ENCODE data around the gene RAB19.

DNA sequence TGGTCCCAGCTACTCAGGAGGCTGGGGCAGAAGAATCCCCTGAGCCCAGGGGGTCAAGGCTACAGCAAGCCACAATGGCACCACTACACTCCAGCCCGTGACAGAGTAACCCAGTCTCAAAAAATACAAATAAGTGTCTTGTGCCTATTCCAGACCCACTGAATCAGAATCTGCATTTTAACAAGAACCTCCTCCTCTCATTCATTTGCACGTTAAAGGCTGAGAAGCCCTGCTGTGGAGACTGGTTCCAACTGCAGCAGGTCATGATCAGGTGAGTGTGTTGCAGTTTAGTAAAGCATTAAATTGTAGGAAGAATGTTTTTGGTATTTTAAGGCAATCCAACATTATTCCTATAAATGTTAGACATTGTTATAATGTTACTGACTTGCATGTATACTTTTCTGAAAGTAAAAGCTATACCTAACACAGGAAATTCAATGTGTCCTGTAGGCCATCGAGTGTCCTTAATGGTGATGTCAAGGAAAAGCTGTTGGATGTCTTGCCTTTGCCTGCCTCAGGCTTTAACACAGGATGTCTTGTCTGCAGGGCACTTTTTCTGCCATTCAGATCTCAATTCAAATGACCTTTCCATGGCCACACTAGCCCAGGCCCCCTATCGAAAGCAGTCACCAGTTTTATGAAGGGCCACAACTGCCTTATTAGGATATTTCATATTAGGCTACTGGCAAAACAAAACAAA, 45.1 kb downstream of the RAB19 start:
- TF ChIP-seq, protein P1, sequence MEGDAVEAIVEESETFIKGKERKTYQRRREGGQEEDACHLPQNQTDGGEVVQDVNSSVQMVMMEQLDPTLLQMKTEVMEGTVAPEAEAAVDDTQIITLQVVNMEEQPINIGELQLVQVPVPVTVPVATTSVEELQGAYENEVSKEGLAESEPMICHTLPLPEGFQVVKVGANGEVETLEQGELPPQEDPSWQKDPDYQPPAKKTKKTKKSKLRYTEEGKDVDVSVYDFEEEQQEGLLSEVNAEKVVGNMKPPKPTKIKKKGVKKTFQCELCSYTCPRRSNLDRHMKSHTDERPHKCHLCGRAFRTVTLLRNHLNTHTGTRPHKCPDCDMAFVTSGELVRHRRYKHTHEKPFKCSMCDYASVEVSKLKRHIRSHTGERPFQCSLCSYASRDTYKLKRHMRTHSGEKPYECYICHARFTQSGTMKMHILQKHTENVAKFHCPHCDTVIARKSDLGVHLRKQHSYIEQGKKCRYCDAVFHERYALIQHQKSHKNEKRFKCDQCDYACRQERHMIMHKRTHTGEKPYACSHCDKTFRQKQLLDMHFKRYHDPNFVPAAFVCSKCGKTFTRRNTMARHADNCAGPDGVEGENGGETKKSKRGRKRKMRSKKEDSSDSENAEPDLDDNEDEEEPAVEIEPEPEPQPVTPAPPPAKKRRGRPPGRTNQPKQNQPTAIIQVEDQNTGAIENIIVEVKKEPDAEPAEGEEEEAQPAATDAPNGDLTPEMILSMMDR (IDR thresholded peaks at IDR 0.05; ENCODE audit: insufficient read depth, low read length) = no peak
- no peak for TF ChIP-seq POLR2AphosphoS5 (IDR thresholded peaks at IDR 0.05; ENCODE audit: low read depth)

All from HL-60 (cell line).